ENCODE data around the gene MAT2A. TPM values are rescaled to one million over a fixed set of nuclear protein-coding genes. Genes with fewer than 3 reads are reported as not detected.

The MAT2A gene
- total and polyA plus RNA-seq, 9 of the 15 experiments (the other 6 are each of a cell fraction or from before 2014, with no cell fraction given), result 130 to 1,027 (median 240) TPM

GRCh38 chr2:85564144-85564563 is 25.2 kb downstream of the MAT2A start (continued):
- TF ChIP-seq BRD4 (IDR thresholded peaks at IDR 0.05) (0 out of 2 replicates have a peak, but pooled peaks have one; percentile 44), STAT5B (CRISPR knock-in tag; IDR thresholded peaks at IDR 0.05) (no peak), HNRNPK (IDR thresholded peaks at IDR 0.05; ENCODE audit: low read depth, low read length, poor library complexity, severe bottlenecking) (no peak), NCOA4 (IDR thresholded peaks at IDR 0.05; ENCODE audit: partially characterized antibody) (no peak), ATF7 (IDR thresholded peaks at IDR 0.05) (peak; percentile 90), NFYB (IDR thresholded peaks at IDR 0.05; ENCODE audit: extremely low read depth, insufficient read length) (no peak), MCM3 (IDR thresholded peaks at IDR 0.05) (no peak), ZNF253 (CRISPR knock-in tag; conservative IDR thresholded peaks at IDR 0.05) (no peak), ATF4 (CRISPR knock-in tag; IDR thresholded peaks at IDR 0.05) (peak; percentile 80), ZFP1 (CRISPR knock-in tag; IDR thresholded peaks at IDR 0.05) (no peak), ETS2 (tag; IDR thresholded peaks at IDR 0.05; ENCODE audit: borderline replicate concordance, poor library complexity, severe bottlenecking) (no peak), ZNF165 (CRISPR knock-in tag; IDR thresholded peaks at IDR 0.05; ENCODE audit: borderline replicate concordance) (no peak), HES1 (IDR thresholded peaks at IDR 0.05; ENCODE audit: low read depth) (no peak), ATF3 (IDR thresholded peaks at IDR 0.05) (peak; percentile 91), ATF3 (CRISPR knock-in tag; conservative IDR thresholded peaks at IDR 0.05) (no peak), ZNF778 (CRISPR knock-in tag; IDR thresholded peaks at IDR 0.05) (no peak), ARNT (IDR thresholded peaks at IDR 0.05) (no peak), KLF13 (tag; IDR thresholded peaks at IDR 0.05; ENCODE audit: borderline replicate concordance, low read depth) (no peak), HNRNPUL1 (IDR thresholded peaks at IDR 0.05; ENCODE audit: low read length) (no peak), ZNF717 (CRISPR knock-in tag; IDR thresholded peaks at IDR 0.05) (no peak), ZNF511 (CRISPR knock-in tag; IDR thresholded peaks at IDR 0.05) (no peak), ZNF146 (CRISPR knock-in tag; IDR thresholded peaks at IDR 0.05; ENCODE audit: unreplicated experiment) (no peak), CREBBP (IDR thresholded peaks at IDR 0.05; ENCODE audit: low read depth, low read length) (no peak), CTCF (IDR thresholded peaks at IDR 0.05 in 2 of 3, conservative IDR thresholded peaks at IDR 0.05 in 1 of 3; ENCODE audit: insufficient read depth in 2 of 3, low read depth in 1 of 3, low read length in 3 of 3) (no peak), ZNF324 (CRISPR knock-in tag; IDR thresholded peaks at IDR 0.05) (no peak), RFX5 (IDR thresholded peaks at IDR 0.05; ENCODE audit: low read depth, low read length) (no peak), TAF7 (tag; IDR thresholded peaks at IDR 0.05) (no peak)

Measured in K562 (cell line).